Vagina (tissue), 2 donors: ENCODE results near the gene ANKRD13C.

ENCODE experiments used
- CTCF ChIP-seq, 3 experiments: fragments of 450-650 bp in 2 of 3; fragments of 200-600 bp in 1 of 3; sonication (generic) in 1 of 3; IDR thresholded peaks; one replicate each; pipeline ENCODE4 v1.5.1; 2017 to 2019; ENCODE audit warnings: antibody characterized with exemption in 3 of 3, mild to moderate bottlenecking in 2 of 3, moderate library complexity in 2 of 3
- POLR2A ChIP-seq, 2 donors: fragments of 450-650 bp; IDR thresholded peaks; one replicate each; pipeline ENCODE4 v1.6.1; 2017; ENCODE audit warnings: antibody characterized with exemption in 2 of 2, mild to moderate bottlenecking in 2 of 2, moderate library complexity in 2 of 2
- POLR2AphosphoS5 ChIP-seq, 2 donors: sonication (generic); formaldehyde crosslinking; IDR thresholded peaks; one replicate each; pipeline ENCODE4 v1.9.0; 2017; ENCODE audit warnings: antibody characterized with exemption in 2 of 2, mild to moderate bottlenecking in 2 of 2, low read depth in 1 of 2; ENCODE audit not compliant: insufficient read depth in 1 of 2

DNA sequence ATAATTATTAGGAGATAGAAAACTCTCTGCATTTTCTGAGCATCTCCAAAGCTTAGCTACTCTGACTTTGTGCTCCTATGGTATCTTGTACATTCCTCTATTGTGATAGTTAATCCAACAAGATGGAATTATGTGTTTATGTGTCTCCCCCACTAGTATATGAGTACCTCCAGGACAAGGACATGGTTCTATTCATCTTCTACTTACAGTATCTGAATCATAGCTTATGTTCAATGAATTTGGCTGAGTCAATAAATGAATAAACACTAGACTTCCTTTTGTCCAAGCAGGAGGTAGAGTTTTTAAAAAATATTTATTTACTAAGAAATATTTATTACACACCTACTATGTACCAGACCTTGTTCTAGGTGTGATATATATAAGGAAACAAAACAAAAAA lies 38.1 kb upstream of the ANKRD13C start:
- TF ChIP-seq CTCF (IDR thresholded peaks at IDR 0.05): no peak
- TF ChIP-seq POLR2A (IDR thresholded peaks at IDR 0.05): no peak
- no peak for TF ChIP-seq POLR2AphosphoS5 (IDR thresholded peaks at IDR 0.05; ENCODE audit: insufficient read depth in 1 of 2, low read depth in 1 of 2)
